GM12892 (cell line): ENCODE data around the gene NAV2.

Experiments used
- POLR2A ChIP-seq: IDR thresholded peaks from 2 replicates; pipeline ENCODE4 v1.6.1; 2011; ENCODE audit warnings: low read depth, low read length, control low read depth
- POLR2AphosphoS5 ChIP-seq: IDR thresholded peaks from 2 replicates; pipeline ENCODE4 v1.6.1; 2011; ENCODE audit warnings: low read depth, low read length, control low read depth
- TAF1 ChIP-seq: IDR thresholded peaks from 2 replicates; pipeline ENCODE4 v1.6.1; 2011; ENCODE audit warnings: low read depth, mild to moderate bottlenecking, control low read depth, low read length, borderline replicate concordance

GRCh38 chr11:19843079-19843478 lies 130.4 kb downstream of the NAV2 start:
- TF ChIP-seq POLR2A (no peak), POLR2AphosphoS5 (no peak), TAF1 (no peak)
